ENCODE results near the gene CDC73. TPM values are rescaled to one million over a fixed set of nuclear protein-coding genes. Genes with fewer than 3 reads are reported as not detected.

CDC73 gene
- total RNA-seq, 2 donors from 2014 or later: 61.2 to 62.8 TPM

DNA sequence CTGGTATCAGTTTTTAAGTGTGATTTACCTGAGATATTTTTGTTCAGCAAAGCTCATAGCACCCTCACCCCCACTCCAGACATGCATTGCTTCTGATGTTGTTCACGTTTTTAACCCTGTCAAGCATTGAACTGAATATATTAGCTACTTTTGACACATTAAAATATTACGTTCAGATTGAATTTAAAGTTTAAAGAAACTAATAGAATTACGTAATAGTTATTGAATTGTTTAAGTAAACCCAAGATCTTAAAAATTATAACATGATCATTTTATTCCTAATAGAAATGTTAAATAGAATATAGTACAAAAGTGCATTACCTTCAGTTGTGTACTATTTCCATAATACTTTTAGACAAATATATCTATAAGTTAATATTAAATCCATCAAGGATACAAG is 35.5 kb upstream of the CDC73 start:
- ATAC-seq (ENCODE audit: insufficient number of reproducible peaks, low FRiP score, low read depth) (no peak), DNase-seq (ENCODE audit: low spot score) (no peak)
- Histone ChIP-seq H3K27ac (no peak overlapping the region), H3K27me3 (replicated peaks; ENCODE audit: insufficient read depth) (no peaks in the 10 kb centered on the region), H3K4me1 (ENCODE audit: control insufficient read depth in 1 of 2, low read depth in 2 of 2) (peaks cover 0 to 11% of the 10 kb centered on the region in 2 donors), H3K4me3 (no peak overlapping the region), H3K36me3 (peaks cover 8% of the 10 kb centered on the region), H3K9me3 (no peaks in the 10 kb centered on the region)
- TF ChIP-seq, protein P1, sequence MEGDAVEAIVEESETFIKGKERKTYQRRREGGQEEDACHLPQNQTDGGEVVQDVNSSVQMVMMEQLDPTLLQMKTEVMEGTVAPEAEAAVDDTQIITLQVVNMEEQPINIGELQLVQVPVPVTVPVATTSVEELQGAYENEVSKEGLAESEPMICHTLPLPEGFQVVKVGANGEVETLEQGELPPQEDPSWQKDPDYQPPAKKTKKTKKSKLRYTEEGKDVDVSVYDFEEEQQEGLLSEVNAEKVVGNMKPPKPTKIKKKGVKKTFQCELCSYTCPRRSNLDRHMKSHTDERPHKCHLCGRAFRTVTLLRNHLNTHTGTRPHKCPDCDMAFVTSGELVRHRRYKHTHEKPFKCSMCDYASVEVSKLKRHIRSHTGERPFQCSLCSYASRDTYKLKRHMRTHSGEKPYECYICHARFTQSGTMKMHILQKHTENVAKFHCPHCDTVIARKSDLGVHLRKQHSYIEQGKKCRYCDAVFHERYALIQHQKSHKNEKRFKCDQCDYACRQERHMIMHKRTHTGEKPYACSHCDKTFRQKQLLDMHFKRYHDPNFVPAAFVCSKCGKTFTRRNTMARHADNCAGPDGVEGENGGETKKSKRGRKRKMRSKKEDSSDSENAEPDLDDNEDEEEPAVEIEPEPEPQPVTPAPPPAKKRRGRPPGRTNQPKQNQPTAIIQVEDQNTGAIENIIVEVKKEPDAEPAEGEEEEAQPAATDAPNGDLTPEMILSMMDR (IDR thresholded peaks at IDR 0.05): no peak

DNA sequence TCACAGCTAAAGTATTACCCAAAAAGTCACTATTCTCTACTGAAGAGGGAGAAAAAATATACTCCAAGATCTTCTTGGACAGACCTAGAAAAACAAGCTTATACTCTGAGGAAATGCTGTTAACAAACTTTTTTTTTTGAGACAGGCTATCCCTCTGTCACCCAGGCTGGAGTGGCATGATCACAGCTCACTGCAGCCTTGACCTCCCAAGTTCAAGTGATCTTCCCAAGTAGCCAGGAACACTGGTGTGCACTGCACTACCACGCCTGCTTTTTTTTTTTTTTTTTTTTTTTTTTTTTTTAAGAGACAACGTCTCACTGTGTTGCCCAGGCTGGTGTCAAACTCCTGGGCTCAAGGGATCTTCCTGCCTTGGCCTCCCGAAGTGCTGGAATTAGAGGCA is 33.9 kb upstream of the CDC73 start:
- Histone ChIP-seq H3K4me3 (no peak overlapping the region), H3K27me3 (replicated peaks; ENCODE audit: insufficient read depth) (no peaks in the 10 kb centered on the region), H3K36me3 (peaks cover 6% of the 10 kb centered on the region), H3K9me3 (no peaks in the 10 kb centered on the region), H3K4me1 (ENCODE audit: control insufficient read depth in 1 of 2, low read depth in 2 of 2) (peaks cover 0 to 11% of the 10 kb centered on the region in 2 donors), H3K27ac (no peak overlapping the region)
- TF ChIP-seq, protein P1 (IDR thresholded peaks at IDR 0.05): no peak
- no peak for DNase-seq (ENCODE audit: low spot score)
- ATAC-seq (ENCODE audit: insufficient number of reproducible peaks, low FRiP score, low read depth): no peak

DNA sequence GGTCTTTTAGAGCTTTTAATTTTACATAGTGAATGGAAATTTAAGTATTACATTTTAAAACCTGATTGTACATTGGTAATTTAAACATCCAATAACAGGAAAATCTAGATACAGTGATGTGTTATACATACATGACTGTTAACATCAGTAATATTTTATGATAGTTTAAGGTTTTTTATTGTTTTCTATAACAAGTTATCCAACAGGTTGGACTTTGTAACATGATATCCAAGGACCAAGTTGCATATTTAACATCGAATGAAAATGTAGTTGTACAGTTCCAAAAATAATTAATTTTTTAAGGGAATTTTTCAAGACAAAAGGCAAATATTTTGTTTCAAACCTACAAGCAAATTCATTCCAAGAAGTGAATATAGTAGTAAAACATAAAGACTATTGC is 31.0 kb upstream of the CDC73 start:
- no peak for DNase-seq (ENCODE audit: low spot score)
- peaks cover 6% of the 10 kb centered on the region for H3K36me3 ChIP-seq
- H3K27ac ChIP-seq: no peak overlapping the region
- no peak overlapping the region for H3K4me3 ChIP-seq
- no peaks in the 10 kb centered on the region for H3K9me3 ChIP-seq
- H3K4me1 ChIP-seq (ENCODE audit: control insufficient read depth in 1 of 2, low read depth in 2 of 2): no peaks in the 10 kb centered on the region
- TF ChIP-seq, protein P1 (IDR thresholded peaks at IDR 0.05): no peak
- no peaks in the 10 kb centered on the region for H3K27me3 ChIP-seq (replicated peaks; ENCODE audit: insufficient read depth)
- ATAC-seq (ENCODE audit: insufficient number of reproducible peaks, low FRiP score, low read depth): no peak

DNA sequence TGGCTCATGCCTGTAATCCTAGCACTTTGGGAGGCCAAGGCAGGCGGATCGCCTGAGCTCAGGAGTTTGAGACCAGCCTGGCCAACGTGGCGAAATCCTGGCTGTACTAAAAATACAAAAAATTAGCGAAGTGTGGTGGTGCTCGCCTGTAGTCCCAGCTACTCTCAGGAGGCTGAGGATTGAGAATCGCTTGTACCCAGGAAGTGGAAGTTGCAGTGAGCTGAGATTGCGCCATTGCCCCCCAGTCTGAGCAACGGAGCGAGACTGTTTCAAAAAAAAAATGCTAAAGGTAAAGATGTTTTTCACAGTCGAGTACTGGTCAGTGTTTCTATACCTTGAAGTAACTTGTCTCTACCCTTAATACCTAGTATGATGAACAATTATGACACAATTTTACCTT is 27.7 kb upstream of the CDC73 start:
- Histone ChIP-seq H3K4me1 (ENCODE audit: control insufficient read depth in 1 of 2, low read depth in 2 of 2) (no peaks in the 10 kb centered on the region), H3K36me3 (peaks cover 30% of the 10 kb centered on the region), H3K9me3 (no peaks in the 10 kb centered on the region), H3K4me3 (no peak overlapping the region), H3K27me3 (replicated peaks; ENCODE audit: insufficient read depth) (no peaks in the 10 kb centered on the region), H3K27ac (no peak overlapping the region)
- ATAC-seq (ENCODE audit: insufficient number of reproducible peaks, low FRiP score, low read depth) (no peak), DNase-seq (ENCODE audit: low spot score) (no peak)
- TF ChIP-seq, protein P1 (IDR thresholded peaks at IDR 0.05): no peak

DNA sequence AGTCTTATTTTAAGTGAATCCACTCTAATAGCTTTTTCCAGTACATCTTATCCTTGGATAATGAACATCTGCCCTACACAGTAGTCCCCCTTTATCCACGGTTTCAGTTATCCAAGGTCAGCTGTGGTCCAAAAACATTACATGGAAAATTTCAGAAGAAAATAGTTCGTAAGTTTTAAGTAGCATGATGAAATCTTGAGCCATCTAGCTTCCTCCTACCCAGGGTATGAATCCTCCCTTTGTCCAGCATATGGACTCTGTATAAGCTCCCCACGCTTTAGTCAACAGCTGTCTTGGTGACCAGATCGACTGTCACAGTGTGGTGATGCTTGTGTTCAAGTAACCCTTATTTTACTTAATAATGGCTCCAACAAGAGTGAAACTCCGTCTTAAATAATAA is 19.2 kb upstream of the CDC73 start:
- DNase-seq (ENCODE audit: low spot score): no peak
- H3K4me3 ChIP-seq: no peak overlapping the region
- no peak for ATAC-seq (ENCODE audit: insufficient number of reproducible peaks, low FRiP score, low read depth)
- H3K4me1 ChIP-seq (ENCODE audit: control insufficient read depth in 1 of 2, low read depth in 2 of 2): peaks cover 10 to 29% of the 10 kb centered on the region in 2 donors
- H3K36me3 ChIP-seq: peaks cover 21% of the 10 kb centered on the region
- no peaks in the 10 kb centered on the region for H3K27me3 ChIP-seq (replicated peaks; ENCODE audit: insufficient read depth)
- TF ChIP-seq, protein P1 (IDR thresholded peaks at IDR 0.05): no peak
- no peaks in the 10 kb centered on the region for H3K9me3 ChIP-seq
- H3K27ac ChIP-seq: no peak overlapping the region
